PFSK-1 (cell line): ENCODE data around the gene SURF1.

ENCODE experiments used
- FOXP2 ChIP-seq: optimal IDR thresholded peaks from 2 replicates; pipeline ENCODE3; 2011; ENCODE audit warnings: borderline replicate concordance, control low read depth, inconsistent platforms; ENCODE audit not compliant: insufficient read depth; ENCODE audit errors: extremely low read length, extremely low read depth
- POLR2AphosphoS5 ChIP-seq: IDR thresholded peaks from 2 replicates; pipeline ENCODE4 v1.6.1; 2012; ENCODE audit warnings: low read depth, mild to moderate bottlenecking, control low read depth, low read length, moderate library complexity
- REST ChIP-seq, 2 experiments: IDR thresholded peaks; 2 replicates each; pipeline versions ENCODE4 v1.6.1 to v1.8.0; 2011 to 2012; ENCODE audit warnings: low read depth in 2 of 2, low read length in 2 of 2, control low read depth in 1 of 2, inconsistent platforms in 1 of 2, mild to moderate bottlenecking in 1 of 2, moderate library complexity in 1 of 2; ENCODE audit not compliant: insufficient read depth in 1 of 2
- TAF1 ChIP-seq: IDR thresholded peaks from 2 replicates; pipeline ENCODE4 v1.6.1; 2012; ENCODE audit warnings: low read length, control low read depth, borderline replicate concordance; ENCODE audit not compliant: insufficient read depth

GRCh38 chr9:133389562-133389961 lies 33.3 kb upstream of the SURF1 start:
- no peak for TF ChIP-seq FOXP2
- no peak for TF ChIP-seq TAF1
- no peak for TF ChIP-seq REST (IDR thresholded peaks at IDR 0.05; ENCODE audit: insufficient read depth in 1 of 2, low read depth in 2 of 2, low read length in 2 of 2)
- no peak for TF ChIP-seq POLR2AphosphoS5
